Testis (tissue), 3 donors: Measurements from ENCODE around the gene TCF3. TPM values are rescaled to one million over a fixed set of nuclear protein-coding genes. Genes with fewer than 3 reads are reported as not detected.

Experiments
- DNase-seq: peaks from one replicate; pipeline ENCODE4 v3.0.0-alpha.2; 2019
- H3K27ac ChIP-seq, 2 donors: fragments of 200-600 bp; sonication (generic); one replicate each; pipeline ENCODE4 v1.5.1; 2019
- H3K27me3 ChIP-seq: fragments of 200-600 bp; sonication (generic); one replicate; pipeline ENCODE4 v1.5.1; 2019
- H3K36me3 ChIP-seq: fragments of 200-600 bp; sonication (generic); one replicate; pipeline ENCODE4 v1.5.1; 2017; ENCODE audit warnings: low read depth; ENCODE audit errors: missing control alignments
- H3K4me1 ChIP-seq: fragments of 200-600 bp; sonication (generic); one replicate; pipeline ENCODE4 v1.5.1; 2019
- H3K4me3 ChIP-seq, 2 donors: fragments of 200-600 bp; sonication (generic); one replicate each; pipeline ENCODE4 v1.5.1; 2017 to 2019
- H3K9me3 ChIP-seq: fragments of 200-600 bp; sonication (generic); one replicate; pipeline ENCODE4 v1.5.1; 2017
- POLR2A ChIP-seq: fragments of 450-650 bp; IDR thresholded peaks from one replicate; pipeline ENCODE4 v1.6.1; 2017; ENCODE audit warnings: antibody characterized with exemption, mild to moderate bottlenecking, moderate library complexity
- WGBS, 2 donors: methylation state at CpG; one replicate each; pipeline ENCODE4 v1.1.5; 2018; 5-methylcytosine and 5-hydroxymethylcytosine counted together
- intact Hi-C: fragments of 100-400 bp; cut with DNase I; formaldehyde crosslinking; loops from one replicate; pipeline ENCODE4 v1.15.1; 2023; ENCODE audit warnings: low total_unique reads
- polyA plus RNA-seq: library from polyadenylated mRNA; stranded (reverse); fragments of 350-450 nt; fragmentation: Illumina TruSeq; extraction: RNeasy Lipid Tissue Mini Kit (QIAGEN cat#74804); gene quantifications from one replicate; pipeline ENCODE4 v1.2.3, GENCODE V29; 2014; ENCODE audit warnings: low read depth, low replicate concordance; ENCODE audit not compliant: insufficient read depth
- total RNA-seq, 2 donors: library from RNA; depleted of rRNA; stranded (reverse); fragments of >200 nt; gene quantifications; one replicate each; pipeline ENCODE4 v1.2.3, GENCODE V29; 2016
- TF ChIP-seq, protein P1 (sequence below), 3 experiments: fragments of 450-650 bp in 2 of 3; fragments of 200-600 bp in 1 of 3; sonication (generic) in 1 of 3; IDR thresholded peaks; one replicate each; pipeline ENCODE4 v1.5.1; 2016 to 2019; ENCODE audit warnings: antibody characterized with exemption in 3 of 3, mild to moderate bottlenecking in 2 of 3, moderate library complexity in 1 of 3

Gene TCF3
- total and polyA plus RNA-seq, 3 donors from 2014 or later = 157 to 423 (median 330) TPM

DNA sequence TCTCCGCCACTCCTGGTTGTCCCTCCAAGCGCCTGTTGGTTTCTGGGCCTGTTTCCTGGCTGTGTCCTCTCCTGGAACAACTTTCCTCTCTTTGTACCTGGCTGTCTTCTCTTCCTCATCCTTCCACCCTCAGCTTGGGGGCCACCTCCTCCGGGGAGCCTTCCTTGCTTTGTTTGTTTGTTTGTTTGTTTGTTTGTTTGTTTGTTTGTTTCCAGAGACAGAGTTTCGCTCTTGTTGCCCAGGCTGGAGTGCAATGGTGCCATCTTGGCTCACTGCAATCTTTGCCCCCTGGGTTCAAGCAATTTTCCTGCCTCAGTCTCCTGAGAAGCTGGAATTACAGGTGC lies 6.6 kb upstream of the TCF3 start:
- Histone ChIP-seq H3K36me3 (no peaks in the 10 kb centered on the region), H3K4me1 (no peaks in the 10 kb centered on the region), H3K27ac (no peak overlapping the region), H3K4me3 (no peak overlapping the region), H3K9me3 (no peaks in the 10 kb centered on the region), H3K27me3 (no peaks in the 10 kb centered on the region)
- WGBS, 2 donors = 86 to 91% methylated on average over 4 of the region's 4 CpGs
- DNase-seq = no peak
- no peak for TF ChIP-seq POLR2A
- intact Hi-C loops = no loop called here

DNA sequence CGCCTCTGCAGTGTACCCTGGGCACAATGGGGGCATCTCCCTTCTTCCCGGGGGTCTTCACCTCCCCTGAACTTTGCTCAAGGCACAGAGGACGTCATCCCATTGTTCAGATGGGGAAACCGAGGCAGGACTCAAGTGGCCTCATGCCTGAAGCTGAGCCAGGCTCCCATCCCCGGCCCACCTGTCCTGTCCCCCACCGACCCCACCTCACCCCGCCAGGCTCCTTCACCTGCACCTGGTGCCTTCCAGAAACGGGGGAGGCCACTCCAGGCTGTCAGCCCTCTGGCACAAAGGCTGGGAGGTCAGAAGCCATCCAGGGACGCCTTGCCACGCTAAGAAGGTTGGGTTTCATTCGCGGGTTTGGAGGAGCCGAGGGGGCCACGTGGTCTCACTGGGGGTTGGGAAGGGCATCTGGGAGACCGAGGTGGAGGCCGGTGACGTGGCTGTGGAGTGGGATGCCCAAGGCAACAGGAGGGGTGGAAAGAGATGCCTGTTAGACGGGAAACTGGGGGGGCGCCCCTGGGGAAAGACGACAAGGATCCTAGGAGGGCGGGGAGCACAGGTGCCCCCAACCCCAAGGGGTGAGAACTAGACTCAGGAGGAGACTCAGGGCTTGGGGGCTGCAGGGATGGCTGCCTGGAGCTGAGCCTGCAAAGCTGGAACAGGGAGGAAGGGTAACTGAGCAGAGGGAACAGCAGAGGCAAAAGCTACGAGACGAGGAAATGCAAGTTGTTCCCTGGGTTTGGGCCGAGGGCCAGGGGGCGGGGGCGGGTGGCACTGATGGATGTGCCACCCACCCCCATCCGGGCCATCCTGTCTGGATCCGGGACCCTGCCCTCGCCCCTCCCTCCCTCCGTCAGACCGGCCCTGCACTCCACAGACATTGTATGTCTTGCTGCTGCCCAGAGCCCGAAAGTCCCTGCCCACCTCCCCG lies 6.0 kb upstream of the TCF3 start:
- DNase-seq = no peak
- Histone ChIP-seq H3K27me3 (no peaks in the 10 kb centered on the region), H3K4me1 (no peaks in the 10 kb centered on the region), H3K27ac (no peak overlapping the region), H3K36me3 (no peaks in the 10 kb centered on the region), H3K9me3 (no peaks in the 10 kb centered on the region), H3K4me3 (no peak overlapping the region)
- intact Hi-C loops = no loop called here
- WGBS, 2 donors = 76 to 81% methylated on average over 28 to 33 of the region's 33 CpGs
- no peak for TF ChIP-seq POLR2A
- TF ChIP-seq, protein P1, sequence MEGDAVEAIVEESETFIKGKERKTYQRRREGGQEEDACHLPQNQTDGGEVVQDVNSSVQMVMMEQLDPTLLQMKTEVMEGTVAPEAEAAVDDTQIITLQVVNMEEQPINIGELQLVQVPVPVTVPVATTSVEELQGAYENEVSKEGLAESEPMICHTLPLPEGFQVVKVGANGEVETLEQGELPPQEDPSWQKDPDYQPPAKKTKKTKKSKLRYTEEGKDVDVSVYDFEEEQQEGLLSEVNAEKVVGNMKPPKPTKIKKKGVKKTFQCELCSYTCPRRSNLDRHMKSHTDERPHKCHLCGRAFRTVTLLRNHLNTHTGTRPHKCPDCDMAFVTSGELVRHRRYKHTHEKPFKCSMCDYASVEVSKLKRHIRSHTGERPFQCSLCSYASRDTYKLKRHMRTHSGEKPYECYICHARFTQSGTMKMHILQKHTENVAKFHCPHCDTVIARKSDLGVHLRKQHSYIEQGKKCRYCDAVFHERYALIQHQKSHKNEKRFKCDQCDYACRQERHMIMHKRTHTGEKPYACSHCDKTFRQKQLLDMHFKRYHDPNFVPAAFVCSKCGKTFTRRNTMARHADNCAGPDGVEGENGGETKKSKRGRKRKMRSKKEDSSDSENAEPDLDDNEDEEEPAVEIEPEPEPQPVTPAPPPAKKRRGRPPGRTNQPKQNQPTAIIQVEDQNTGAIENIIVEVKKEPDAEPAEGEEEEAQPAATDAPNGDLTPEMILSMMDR (IDR thresholded peaks at IDR 0.05) = no peak

GRCh38 chr19:1657746-1658145 lies 5.3 kb upstream of the TCF3 start:
- H3K36me3 ChIP-seq = no peaks in the 10 kb centered on the region
- H3K9me3 ChIP-seq = no peaks in the 10 kb centered on the region
- no peaks in the 10 kb centered on the region for H3K4me1 ChIP-seq
- no peak for TF ChIP-seq POLR2A
- intact Hi-C loops = no loop called here
- no peak overlapping the region for H3K27ac ChIP-seq
- WGBS, 2 donors = 66 to 100% methylated on average over 2 to 16 of the region's 17 CpGs
- H3K27me3 ChIP-seq = no peaks in the 10 kb centered on the region
- DNase-seq = no peak
- H3K4me3 ChIP-seq = no peak overlapping the region

DNA sequence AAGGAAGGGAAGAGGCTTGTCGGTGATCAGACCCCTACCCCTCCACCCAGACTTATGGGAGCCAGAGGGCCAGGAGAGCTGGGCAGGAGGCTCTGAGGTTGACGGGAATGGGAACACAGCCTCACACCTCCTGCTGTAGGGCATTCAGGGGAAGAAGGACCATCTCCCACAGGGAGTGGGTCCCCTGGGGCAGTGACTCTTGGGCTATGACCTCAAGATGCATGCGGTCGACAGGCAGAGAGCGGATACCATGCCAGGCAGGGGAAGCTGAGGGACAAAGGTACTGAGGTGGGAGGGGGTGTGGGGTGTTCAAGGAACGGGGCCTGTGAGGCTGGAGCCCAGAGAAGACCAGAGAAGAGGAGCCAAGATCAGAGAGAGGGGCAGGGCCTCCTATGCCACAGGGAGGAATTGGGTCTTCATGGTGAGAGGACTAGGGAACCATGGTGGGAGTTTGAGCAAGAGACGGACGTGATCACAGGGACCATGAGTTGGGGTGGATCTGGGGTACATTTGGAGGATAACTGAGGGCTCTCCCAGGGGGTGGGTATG lies 4.6 kb upstream of the TCF3 start:
- Histone ChIP-seq H3K4me3 (no peak overlapping the region), H3K4me1 (no peaks in the 10 kb centered on the region), H3K9me3 (no peaks in the 10 kb centered on the region), H3K36me3 (no peaks in the 10 kb centered on the region), H3K27ac (no peak overlapping the region), H3K27me3 (no peaks in the 10 kb centered on the region)
- 88 to 95% methylated on average over 8 of the region's 8 CpGs for WGBS, 2 donors
- intact Hi-C loops = no loop called here
- TF ChIP-seq, protein P1 (IDR thresholded peaks at IDR 0.05) = no peak
- no peak for TF ChIP-seq POLR2A
- no peak for DNase-seq

DNA sequence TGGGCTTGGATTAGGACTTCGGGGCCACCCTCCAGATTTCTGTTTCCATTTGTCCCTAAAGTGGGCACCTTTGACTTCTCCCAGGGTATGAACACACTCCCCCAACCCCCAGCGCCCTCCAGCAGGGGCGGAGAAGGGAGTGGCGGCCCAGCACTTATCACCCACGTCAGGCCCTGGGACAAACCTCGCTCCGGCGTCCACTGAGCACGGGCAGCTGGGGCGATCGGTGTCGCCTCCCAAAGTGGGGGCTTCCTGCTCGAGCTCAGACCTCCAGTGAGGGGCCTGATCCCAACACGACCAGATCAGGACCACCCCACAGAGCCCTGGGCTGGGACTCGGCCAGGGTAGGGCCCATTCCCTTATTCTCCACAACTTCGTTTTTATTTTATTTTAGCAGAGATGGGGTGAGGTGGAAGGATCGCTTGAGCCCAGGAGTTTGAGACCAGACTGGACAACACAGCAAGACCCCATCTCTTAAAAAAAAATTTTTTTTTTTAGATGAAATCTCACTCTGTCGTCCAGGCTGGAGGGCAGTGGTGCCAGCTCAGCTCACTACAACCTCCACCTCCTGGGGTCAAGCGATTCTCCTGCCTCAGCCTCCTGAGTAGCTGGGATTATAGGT lies 3.7 kb upstream of the TCF3 start:
- Histone ChIP-seq H3K27me3 (no peaks in the 10 kb centered on the region), H3K4me3 (no peak overlapping the region), H3K27ac (no peak overlapping the region), H3K36me3 (no peaks in the 10 kb centered on the region), H3K4me1 (peaks cover 3% of the 10 kb centered on the region), H3K9me3 (no peaks in the 10 kb centered on the region)
- DNase-seq = no peak
- TF ChIP-seq POLR2A = no peak
- TF ChIP-seq, protein P1 (IDR thresholded peaks at IDR 0.05) = no peak
- intact Hi-C loops = no loop called here
- 83 to 85% methylated on average over 18 to 19 of the region's 19 CpGs for WGBS, 2 donors
